Measurements from ENCODE around the gene EHD4.

Gene EHD4

GRCh38 chr15:41894791-41895463 lies 77.4 kb downstream of the EHD4 start:
- H3K27ac ChIP-seq, result peak overlapping the region; percentile 19; the same call in 1 of the 2 replicates
- TF ChIP-seq CTCF (conservative IDR thresholded peaks at IDR 0.05), result no peak

GRCh38 chr15:41894251-41894790 lies 78.0 kb downstream of the EHD4 start:
- no peak for TF ChIP-seq CTCF (conservative IDR thresholded peaks at IDR 0.05)
- H3K27ac ChIP-seq, result peak overlapping the region; percentile 19; the same call in 1 of the 2 replicates

- TF ChIP-seq CTCF (conservative IDR thresholded peaks at IDR 0.05), result no peak
- H3K27ac ChIP-seq, result peak within 1 kb of the TSS; percentile 19; the same call in 1 of the 2 replicates
These were observed 78.7 kb downstream of the EHD4 start, which contains the start of gene SPTBN5 for GRCh38 chr15:41893422-41894250. SPTBN5 (minus strand) TSS chr15:41894053; CDS start chr15:41893497, 556 bp downstream.

GRCh38 chr15:41892621-41893421 lies 79.5 kb downstream of the EHD4 start:
- no peak for TF ChIP-seq CTCF (conservative IDR thresholded peaks at IDR 0.05)
- H3K27ac ChIP-seq, result no peak overlapping the region

GRCh38 chr15:41891946-41892345 lies 80.4 kb downstream of the EHD4 start:
- no peak for TF ChIP-seq CTCF (conservative IDR thresholded peaks at IDR 0.05)
- no peak overlapping the region for H3K27ac ChIP-seq

GRCh38 chr15:41891226-41891625 lies 81.1 kb downstream of the EHD4 start:
- no peak overlapping the region for H3K27ac ChIP-seq
- no peak for TF ChIP-seq CTCF (conservative IDR thresholded peaks at IDR 0.05)
